Right hindlimb (tissue), 1 donor: ENCODE measurements around the gene AMBP.

Experiments used
- DNase-seq: peaks from one replicate; pipeline ENCODE4 v3.0.0-alpha.2; 2018

AMBP gene

DNA sequence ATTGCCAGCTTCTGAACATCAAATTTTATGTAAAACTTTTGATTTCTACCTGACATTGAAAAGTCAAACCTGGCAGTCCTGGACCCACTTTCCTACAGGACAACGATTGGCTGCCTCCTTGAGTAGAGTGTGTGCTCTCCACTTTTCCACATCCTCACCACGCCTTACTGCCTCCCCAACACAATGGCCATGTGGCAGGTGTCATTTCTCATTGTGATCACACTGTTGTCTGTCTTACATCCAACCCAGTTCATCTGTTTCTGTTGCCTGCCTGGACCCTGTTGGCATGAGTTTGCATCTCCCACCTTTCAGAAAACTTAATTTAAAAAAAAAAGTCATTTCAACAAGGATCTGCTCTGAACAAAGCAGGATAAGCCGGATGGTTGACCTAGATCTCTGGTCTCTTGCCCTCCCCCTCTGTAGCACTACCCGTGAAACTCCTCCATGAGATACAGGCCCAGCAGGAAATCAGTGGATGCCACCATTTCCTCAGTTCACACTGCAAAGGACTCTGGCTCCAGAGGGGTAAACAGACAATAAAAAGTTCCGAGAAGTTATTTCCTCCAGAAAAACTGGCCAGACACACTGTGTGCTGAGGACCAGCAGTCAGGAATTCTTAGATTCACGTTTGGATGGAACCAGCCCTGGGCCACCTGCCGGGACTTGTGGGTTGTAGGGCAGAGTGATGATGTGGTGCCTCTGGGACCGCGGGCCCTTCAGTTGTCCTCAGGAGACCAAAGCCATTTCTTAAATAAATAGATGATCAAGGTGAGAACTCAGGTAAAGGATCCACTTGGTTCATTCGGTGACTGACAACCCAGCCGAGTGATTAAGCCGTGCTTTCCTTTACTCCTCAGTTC, 48.6 kb downstream of the AMBP start:
- no peak for DNase-seq

- DNase-seq, result no peak
Observed at GRCh38 chr9:114028646-114029045, 49.5 kb downstream of the AMBP start.

- no peak for DNase-seq
Observed at GRCh38 chr9:114027863-114028465, 50.1 kb downstream of the AMBP start.

- DNase-seq, result no peak
Observed at GRCh38 chr9:114027159-114027862, 50.8 kb downstream of the AMBP start.

DNA sequence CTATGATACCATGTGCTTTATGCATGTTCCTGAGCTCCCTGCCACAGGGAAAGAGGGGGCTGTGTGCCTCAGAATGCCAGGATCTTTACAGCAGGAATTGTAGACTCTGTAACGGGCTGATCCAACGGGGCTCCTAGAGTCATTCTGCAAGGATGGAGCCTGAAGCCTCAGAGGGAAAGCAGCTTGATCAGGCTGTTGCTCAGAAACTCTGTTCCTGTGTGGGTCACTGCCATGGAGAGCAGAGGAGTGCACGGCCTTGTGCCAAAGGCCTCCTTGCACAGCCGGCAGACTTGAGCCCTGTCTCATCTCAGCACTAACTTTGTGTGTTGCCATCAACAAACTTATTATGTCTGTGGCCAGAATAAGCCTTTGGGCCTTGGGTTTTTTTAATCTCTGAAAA, 51.8 kb downstream of the AMBP start:
- no peak for DNase-seq

GRCh38 chr9:114025760-114026159, 52.3 kb downstream of the AMBP start:
- DNase-seq, result no peak

- no peak for DNase-seq
Observed at GRCh38 chr9:114025196-114025753, 52.8 kb downstream of the AMBP start.

DNA sequence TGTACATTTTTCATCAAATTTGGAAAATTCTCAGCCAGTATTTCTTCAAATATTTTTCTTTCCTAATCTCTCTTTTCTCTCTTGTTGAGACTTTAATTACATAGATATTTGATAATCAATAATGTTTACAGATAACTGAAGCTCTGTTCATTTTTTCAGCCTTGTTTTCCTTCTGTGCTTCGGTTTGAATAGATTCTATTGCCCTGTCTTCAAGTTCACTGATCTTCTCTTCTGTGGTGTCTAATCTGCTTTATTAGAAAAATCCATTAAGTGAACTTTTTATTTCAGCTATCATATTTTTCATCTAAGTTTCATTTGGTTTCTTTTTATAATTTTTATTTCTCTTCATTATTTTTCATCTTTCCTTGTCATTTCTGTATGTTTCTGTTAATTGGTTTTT, 54.1 kb downstream of the AMBP start:
- DNase-seq, result no peak

- no peak for DNase-seq
Observed at GRCh38 chr9:114021578-114021977, 56.5 kb downstream of the AMBP start.

GRCh38 chr9:114017741-114018715, 60.1 kb downstream of the AMBP start:
- no peak for DNase-seq

- no peak for DNase-seq
Observed at GRCh38 chr9:114016629-114017423, 61.3 kb downstream of the AMBP start.

DNA sequence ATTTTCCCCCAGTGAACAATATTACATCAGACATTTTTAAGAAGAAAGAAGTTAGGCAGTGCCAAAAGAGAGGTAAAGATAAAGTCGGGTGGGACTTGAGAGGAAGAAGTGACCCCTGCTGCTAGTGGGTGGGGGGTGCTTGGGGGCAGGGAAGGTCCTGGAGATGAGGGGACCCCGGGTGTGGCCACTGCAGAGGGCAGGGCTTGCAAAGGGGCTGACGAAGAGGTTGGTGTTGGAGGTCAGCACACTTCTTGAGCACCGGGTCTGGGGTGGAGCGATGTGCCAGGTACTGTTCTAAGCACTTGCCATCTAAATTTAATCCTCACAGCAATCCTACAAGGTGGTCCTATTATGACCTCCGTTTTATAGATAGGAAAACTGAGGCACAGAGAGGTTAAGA, 62.0 kb downstream of the AMBP start:
- DNase-seq, result no peak

DNA sequence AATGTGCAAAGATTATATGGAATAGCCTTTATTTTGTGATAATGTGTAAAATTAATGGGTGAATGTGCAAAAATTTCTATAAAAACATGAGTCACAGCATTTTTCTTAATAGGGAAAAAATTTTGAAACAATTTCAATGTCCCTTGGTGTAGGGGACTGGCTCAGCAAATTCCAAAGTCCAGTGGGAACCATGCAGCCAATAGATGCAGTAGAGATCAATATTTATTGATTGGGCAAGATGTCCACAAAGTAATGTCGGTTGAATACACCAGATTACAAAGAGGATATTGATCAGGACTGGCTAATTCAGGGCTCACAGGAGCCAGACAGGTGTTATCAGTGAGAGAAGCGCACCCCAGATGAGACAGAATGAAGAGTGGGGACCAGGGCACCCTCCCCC, 62.5 kb downstream of the AMBP start:
- no peak for DNase-seq

GRCh38 chr9:114014044-114014443, 64.1 kb downstream of the AMBP start:
- no peak for DNase-seq

DNA sequence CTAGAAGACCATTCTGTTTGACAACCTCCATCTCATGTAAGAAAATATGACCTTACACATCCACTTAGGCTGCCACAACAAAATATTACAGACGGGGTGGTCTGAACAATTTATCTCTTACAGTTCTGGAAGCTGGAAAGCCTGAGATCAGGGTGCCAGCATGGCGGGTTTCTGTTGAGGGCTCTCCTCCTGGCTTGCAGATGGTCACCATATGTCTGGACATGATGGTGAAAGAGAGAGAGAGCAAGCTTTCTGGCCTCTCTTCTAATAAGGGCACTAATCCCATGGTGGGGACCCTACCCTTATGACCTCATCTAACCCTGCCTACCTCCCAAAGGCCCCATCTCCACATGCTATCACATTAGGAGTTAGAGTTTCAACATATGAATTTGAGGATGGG, 66.0 kb downstream of the AMBP start:
- DNase-seq, result no peak

DNA sequence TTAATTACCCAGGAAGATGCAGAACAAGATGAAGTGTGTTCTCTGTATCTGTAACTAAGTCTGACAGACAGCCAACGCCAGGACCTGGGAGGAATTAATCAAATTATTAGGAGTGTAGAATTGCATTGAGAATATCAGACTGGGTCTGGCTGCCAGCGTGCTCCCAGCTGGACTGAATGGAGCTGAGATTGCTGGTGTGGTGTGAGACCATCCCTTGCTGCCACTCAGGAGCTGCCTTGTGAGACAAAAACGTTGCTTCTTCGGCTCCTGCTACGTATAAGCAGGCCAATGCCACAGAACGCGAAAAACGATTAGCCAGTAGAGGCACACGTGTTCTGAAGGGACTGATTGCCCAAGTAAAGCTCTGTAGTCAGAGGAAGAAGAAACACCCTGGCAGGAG, 66.8 kb downstream of the AMBP start:
- DNase-seq, result no peak
